CD8-positive, alpha-beta memory T cell (primary cell): Measurements from ENCODE around the gene GINS2. TPM values are rescaled to one million over a fixed set of nuclear protein-coding genes. Genes with fewer than 3 reads are reported as not detected.

Experiments used
- CTCF ChIA-PET: fragments of 350-600 bp; sonication (Branson Sonifier 250); formaldehyde crosslinking; loops from one replicate; lab custom pipeline; 2021; ENCODE audit warnings: antibody characterized with exemption; lab: Charles Lee
- POLR2A ChIA-PET: fragments of 350-600 bp; sonication (Branson Sonifier 250); formaldehyde crosslinking; loops from one replicate; lab custom pipeline; 2021; ENCODE audit warnings: antibody characterized with exemption; lab: Charles Lee
- DNase-seq, 5 donors: peaks; one replicate each; pipeline versions ENCODE4 v3.0.0 to v3.0.0-alpha.2; 2020 to 2022; ENCODE audit warnings: mixed read lengths in 1 of 5
- H3K27ac ChIP-seq: one replicate; pipeline ENCODE4 v1.7.0; 2013; ENCODE audit warnings: low read depth, mild to moderate bottlenecking, low read length, moderate library complexity
- H3K27me3 ChIP-seq: 2 replicates; pipeline ENCODE4 v1.7.0; 2013; ENCODE audit warnings: low read length, mild to moderate bottlenecking; ENCODE audit not compliant: insufficient read depth, poor library complexity, severe bottlenecking
- H3K36me3 ChIP-seq: 2 replicates; pipeline ENCODE4 v1.7.0; 2013; ENCODE audit warnings: mild to moderate bottlenecking, low read length, moderate library complexity; ENCODE audit not compliant: insufficient read depth
- H3K4me1 ChIP-seq: 2 replicates; pipeline ENCODE4 v1.7.0; 2013; ENCODE audit warnings: mild to moderate bottlenecking, low read length, moderate library complexity; ENCODE audit not compliant: insufficient read depth
- H3K4me3 ChIP-seq: 2 replicates; pipeline ENCODE4 v1.7.0; 2013; ENCODE audit warnings: mild to moderate bottlenecking, low read length
- H3K9me3 ChIP-seq: 2 replicates; pipeline ENCODE4 v1.7.0; 2013; ENCODE audit warnings: mild to moderate bottlenecking, low read length
- H3K27ac Mint-ChIP-seq, 8 donors: one replicate each; pipeline ENCODE4 v1.8.0; 2020 to 2021; ENCODE audit warnings: mixed read lengths in 8 of 8, mild to moderate bottlenecking in 6 of 8, inconsistent platforms in 3 of 8, moderate library complexity in 3 of 8
- H3K27me3 Mint-ChIP-seq, 2 donors: one replicate each; pipeline ENCODE4 v1.8.0; 2020 to 2021; ENCODE audit warnings: mixed read lengths in 2 of 2, mild to moderate bottlenecking in 1 of 2, moderate library complexity in 1 of 2
- H3K36me3 Mint-ChIP-seq, 3 donors: one replicate each; pipeline ENCODE4 v1.8.0; 2020 to 2021; ENCODE audit warnings: mixed read lengths in 3 of 3, inconsistent platforms in 1 of 3, mild to moderate bottlenecking in 1 of 3
- H3K4me1 Mint-ChIP-seq, 3 donors: one replicate each; pipeline ENCODE4 v1.8.0; 2020 to 2021; ENCODE audit warnings: mixed read lengths in 3 of 3, inconsistent platforms in 1 of 3, mild to moderate bottlenecking in 1 of 3
- H3K4me3 Mint-ChIP-seq, 7 donors: one replicate each; pipeline ENCODE4 v1.8.0; 2020 to 2021; ENCODE audit warnings: mixed read lengths in 7 of 7, mild to moderate bottlenecking in 6 of 7, moderate library complexity in 4 of 7, inconsistent platforms in 2 of 7
- H3K9me3 Mint-ChIP-seq, 5 donors: one replicate each; pipeline ENCODE4 v1.8.0; 2020 to 2022; ENCODE audit warnings: mixed read lengths in 5 of 5, mild to moderate bottlenecking in 3 of 5, moderate library complexity in 2 of 5, inconsistent platforms in 1 of 5
- polyA plus RNA-seq: library from polyadenylated mRNA; unstranded; fragments of 300-500 nt; fragmentation: Illumina TruSeq; gene quantifications from one replicate; pipeline ENCODE4 v1.2.3, GENCODE V29; 2021
- total RNA-seq, 2 experiments: library from RNA; stranded (reverse); gene quantifications; one replicate each; pipeline ENCODE4 v1.2.3, GENCODE V29; 2021

The GINS2 gene
- total and polyA plus RNA-seq, 3 experiments from 2014 or later = 0.09 to 68.7 (median 68.6) TPM

DNA sequence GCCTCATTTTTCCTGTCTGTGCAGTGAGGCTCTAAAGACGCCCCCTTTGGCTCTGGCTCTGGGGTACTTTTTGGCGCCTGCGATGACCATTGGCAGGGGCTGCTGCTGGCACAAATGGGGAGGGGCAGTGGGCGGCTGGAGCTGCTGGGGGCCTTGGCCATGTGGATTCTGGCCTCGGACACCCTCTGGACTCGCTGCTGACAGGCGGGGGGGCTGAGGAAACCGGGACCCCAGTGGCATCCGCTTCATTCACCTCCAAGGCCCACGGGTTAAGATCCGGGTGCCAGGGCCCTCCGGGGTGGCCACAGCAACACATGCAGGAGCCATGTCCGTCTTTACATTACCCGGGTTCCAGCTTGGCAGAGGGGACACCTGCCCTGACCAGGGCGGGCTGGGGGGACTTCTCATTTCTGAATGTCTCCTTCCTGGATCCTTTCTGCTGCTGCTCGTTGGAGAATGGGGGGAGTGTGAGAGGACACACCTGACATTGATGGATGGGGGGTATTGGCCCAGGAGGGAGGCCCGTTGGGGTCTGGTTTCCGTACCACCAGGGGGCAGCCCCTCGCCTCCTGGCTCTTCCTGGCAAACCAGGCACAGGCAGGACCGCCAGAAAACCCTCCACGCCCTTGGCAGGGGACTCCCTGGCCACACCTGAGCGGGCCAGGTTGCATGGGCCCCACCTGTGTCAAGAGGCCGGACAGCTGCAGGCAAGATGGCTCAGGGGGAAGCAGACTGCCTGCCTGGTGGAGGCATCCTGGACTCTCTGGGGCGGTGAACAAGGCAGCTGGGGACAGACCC lies 53.8 kb downstream of the GINS2 start:
- Histone ChIP-seq H3K27me3 (no peaks in the 10 kb centered on the region), H3K4me3 (no peak overlapping the region), H3K4me1 (no peaks in the 10 kb centered on the region), H3K36me3 (no peaks in the 10 kb centered on the region), H3K9me3 (no peaks in the 10 kb centered on the region), H3K27ac (no peak overlapping the region)
- Mint-ChIP-seq H3K9me3 (peaks cover 0 to 1% (median 0%) of the 10 kb centered on the region in 5 donors), H3K27ac (peak overlapping the region in 1 of 8 donors; percentile 35), H3K36me3 (peaks cover 0 to 36% (median under 1%) of the 10 kb centered on the region in 3 donors), H3K4me3 (no peak overlapping the region), H3K4me1 (peaks cover 6 to 38% (median 20%) of the 10 kb centered on the region in 3 donors), H3K27me3 (no peaks in the 10 kb centered on the region)
- DNase-seq = no peak
- POLR2A ChIA-PET = no interaction called here
- CTCF ChIA-PET = no interaction called here

DNA sequence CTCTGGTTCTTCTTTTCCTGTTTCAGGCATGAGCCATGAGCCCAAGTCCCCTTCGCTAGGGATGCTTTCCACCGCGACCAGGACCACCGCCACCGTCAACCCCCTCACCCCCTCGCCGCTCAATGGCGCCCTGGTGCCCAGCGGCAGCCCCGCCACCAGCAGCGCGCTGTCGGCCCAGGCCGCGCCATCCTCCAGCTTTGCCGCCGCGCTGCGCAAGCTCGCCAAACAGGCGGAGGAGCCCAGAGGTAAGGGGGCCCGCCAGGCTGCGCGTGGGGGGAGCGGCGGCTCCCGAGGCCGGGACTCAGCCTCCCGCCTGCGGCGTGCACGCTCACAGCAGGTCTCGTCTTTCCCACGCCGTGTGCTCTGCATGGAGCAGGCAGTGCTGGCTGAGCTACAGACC lies 54.9 kb downstream of the GINS2 start:
- Histone ChIP-seq H3K27ac (no peak overlapping the region), H3K36me3 (no peaks in the 10 kb centered on the region), H3K27me3 (no peaks in the 10 kb centered on the region), H3K9me3 (no peaks in the 10 kb centered on the region), H3K4me1 (no peaks in the 10 kb centered on the region), H3K4me3 (no peak overlapping the region)
- H3K36me3 Mint-ChIP-seq = peaks cover 5 to 42% (median 9%) of the 10 kb centered on the region in 3 donors
- H3K4me3 Mint-ChIP-seq = peak overlapping the region in 1 of 7 donors; percentile 40
- H3K9me3 Mint-ChIP-seq = peaks cover 0 to 7% (median 4%) of the 10 kb centered on the region in 5 donors
- H3K27me3 Mint-ChIP-seq = no peaks in the 10 kb centered on the region
- POLR2A ChIA-PET = no interaction called here
- H3K27ac Mint-ChIP-seq = no peak overlapping the region
- no peak for DNase-seq
- CTCF ChIA-PET = no interaction called here
- peaks cover 9 to 44% (median 19%) of the 10 kb centered on the region in 3 donors for H3K4me1 Mint-ChIP-seq

DNA sequence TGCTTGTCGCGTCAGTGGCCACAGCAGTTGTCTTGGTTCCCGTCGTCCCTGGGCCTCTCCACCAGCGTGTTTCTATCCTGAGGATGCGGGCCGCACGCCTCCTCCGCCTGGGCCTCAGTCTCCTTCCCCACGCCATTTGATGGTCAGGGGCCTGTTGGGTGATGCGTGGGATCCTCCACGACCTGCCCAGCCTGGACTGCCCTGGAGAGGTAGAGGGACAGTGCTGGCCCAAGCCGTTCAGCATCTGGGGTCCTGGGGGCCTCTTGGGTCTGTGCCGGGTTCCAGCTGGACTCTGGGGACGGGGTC lies 55.4 kb downstream of the GINS2 start:
- ChIA-PET POLR2A (no interaction called here), CTCF (no interaction called here)
- peaks cover 0 to 7% (median 4%) of the 10 kb centered on the region in 5 donors for H3K9me3 Mint-ChIP-seq
- DNase-seq = no peak
- no peak overlapping the region for H3K4me3 Mint-ChIP-seq
- no peaks in the 10 kb centered on the region for H3K4me1 ChIP-seq
- no peaks in the 10 kb centered on the region for H3K9me3 ChIP-seq
- H3K36me3 Mint-ChIP-seq = peaks cover 7 to 47% (median 13%) of the 10 kb centered on the region in 3 donors
- no peak overlapping the region for H3K4me3 ChIP-seq
- no peak overlapping the region for H3K27ac ChIP-seq
- H3K27me3 Mint-ChIP-seq = no peaks in the 10 kb centered on the region
- H3K27ac Mint-ChIP-seq = peak overlapping the region in 1 of 8 donors; percentile 70
- no peaks in the 10 kb centered on the region for H3K27me3 ChIP-seq
- peaks cover 14 to 48% (median 23%) of the 10 kb centered on the region in 3 donors for H3K4me1 Mint-ChIP-seq
- H3K36me3 ChIP-seq = peaks cover 4% of the 10 kb centered on the region

DNA sequence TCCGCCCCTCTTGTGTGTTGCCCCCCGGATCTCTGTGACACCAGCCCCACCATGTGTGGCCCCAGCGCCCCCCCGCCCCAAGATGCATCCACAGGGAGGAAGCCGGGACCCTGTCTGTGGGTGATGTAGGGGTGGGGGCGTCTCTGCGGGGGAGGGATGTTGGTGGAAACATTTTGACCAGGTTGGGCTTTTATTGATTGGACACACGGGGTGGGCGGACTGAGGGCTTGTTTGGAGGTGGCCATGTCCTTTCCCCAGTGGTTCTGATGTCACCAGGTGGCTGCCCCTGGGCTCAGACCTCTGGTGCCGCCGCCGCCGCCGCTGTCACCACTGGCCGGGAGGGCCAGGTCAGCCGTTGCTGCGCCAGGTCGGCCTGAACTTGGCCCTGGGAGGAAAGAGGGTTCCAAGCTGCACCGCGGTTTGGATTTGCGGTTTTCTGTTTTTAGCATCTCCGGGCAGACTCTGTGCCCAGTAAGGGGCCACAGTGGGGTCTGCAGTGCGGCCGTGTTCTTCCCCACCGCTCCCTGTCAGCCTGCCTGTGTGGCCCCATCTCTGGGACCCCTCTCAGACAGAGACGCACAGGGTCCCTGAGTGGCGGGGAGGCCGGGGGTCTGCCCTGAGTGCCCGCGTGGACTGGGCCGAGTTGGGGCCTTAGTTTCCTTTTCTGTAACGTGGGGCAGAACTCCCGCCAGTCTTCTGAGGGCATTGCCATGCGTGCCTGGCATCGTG lies 55.9 kb downstream of the GINS2 start:
- CTCF ChIA-PET = no interaction called here
- Histone ChIP-seq H3K4me3 (no peak overlapping the region), H3K9me3 (no peaks in the 10 kb centered on the region), H3K36me3 (peaks cover 4% of the 10 kb centered on the region), H3K4me1 (no peaks in the 10 kb centered on the region), H3K27me3 (no peaks in the 10 kb centered on the region), H3K27ac (no peak overlapping the region)
- H3K36me3 Mint-ChIP-seq = peaks cover 7 to 43% (median 13%) of the 10 kb centered on the region in 3 donors
- H3K27ac Mint-ChIP-seq = peak overlapping the region in 1 of 8 donors; percentile 70
- H3K9me3 Mint-ChIP-seq = peaks cover 0 to 7% (median 4%) of the 10 kb centered on the region in 5 donors
- no peak for DNase-seq
- no peaks in the 10 kb centered on the region for H3K27me3 Mint-ChIP-seq
- H3K4me1 Mint-ChIP-seq = peaks cover 15 to 44% (median 19%) of the 10 kb centered on the region in 3 donors
- no peak overlapping the region for H3K4me3 Mint-ChIP-seq
- POLR2A ChIA-PET = no interaction called here

DNA sequence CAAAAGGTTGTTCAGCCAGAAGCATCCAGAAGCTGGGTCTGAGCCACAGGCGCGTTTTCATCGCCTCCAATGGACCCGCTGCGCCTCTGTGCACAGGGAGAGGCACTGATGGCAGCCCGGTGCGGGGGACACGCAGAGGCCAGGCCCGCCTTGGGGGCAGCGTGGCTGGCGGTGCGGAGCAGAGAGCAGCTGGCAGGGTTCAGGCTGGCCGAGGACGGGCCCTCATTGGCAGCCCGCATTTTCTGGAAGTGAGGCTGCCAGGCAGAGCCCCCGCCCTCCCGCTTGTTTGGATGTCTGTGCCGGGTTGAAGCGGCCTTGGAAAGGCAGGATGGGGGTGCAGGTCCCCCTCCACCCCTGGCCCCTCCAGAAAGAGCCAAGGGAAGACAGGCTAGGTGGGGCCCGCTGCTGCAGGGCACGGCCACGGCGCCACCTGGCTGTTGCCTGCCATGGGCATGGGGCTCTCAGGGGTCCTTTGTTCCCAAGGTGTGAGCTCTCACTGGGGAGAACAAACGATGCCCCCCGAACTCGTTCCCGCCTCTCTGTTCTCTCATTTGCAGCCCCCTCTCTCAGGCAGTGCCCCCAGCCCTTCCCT lies 56.9 kb downstream of the GINS2 start:
- Mint-ChIP-seq H3K27ac (peak overlapping the region in 2 of 8 donors; percentile 26 to 47), H3K4me3 (no peak overlapping the region), H3K36me3 (peaks cover 7 to 40% (median 13%) of the 10 kb centered on the region in 3 donors), H3K4me1 (peaks cover 19 to 49% (median 22%) of the 10 kb centered on the region in 3 donors), H3K9me3 (peaks cover 0 to 7% (median 4%) of the 10 kb centered on the region in 5 donors), H3K27me3 (no peaks in the 10 kb centered on the region)
- CTCF ChIA-PET = interaction anchor here (3.3 kb wide), 1 partner anchor 16 kb away, joined by 11 read pairs; no protein-coding TSS in a partner anchor
- POLR2A ChIA-PET = no interaction called here
- Histone ChIP-seq H3K4me3 (no peak overlapping the region), H3K27ac (no peak overlapping the region), H3K9me3 (no peaks in the 10 kb centered on the region), H3K4me1 (no peaks in the 10 kb centered on the region), H3K36me3 (peaks cover 4% of the 10 kb centered on the region), H3K27me3 (no peaks in the 10 kb centered on the region)
- no peak for DNase-seq

DNA sequence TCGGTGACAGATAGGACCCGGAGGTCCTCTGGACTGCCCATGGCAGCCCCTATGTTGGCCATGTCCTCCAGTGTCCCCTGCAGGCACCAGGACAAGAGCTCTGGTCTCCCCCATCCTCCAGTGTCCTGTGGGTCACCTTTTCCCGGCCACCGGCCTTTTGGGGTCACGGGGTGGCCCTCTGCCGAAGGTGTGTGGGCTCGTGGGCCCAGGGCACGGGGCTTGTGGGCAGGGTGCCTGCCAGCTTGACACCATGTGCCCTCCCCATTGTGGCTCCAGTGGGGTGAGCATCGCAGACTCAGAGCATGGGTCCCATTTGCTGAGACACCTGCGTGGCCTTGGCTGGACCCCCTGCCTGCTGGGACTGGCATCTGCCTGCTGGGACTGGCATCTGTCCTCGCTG lies 57.5 kb downstream of the GINS2 start:
- Histone ChIP-seq H3K27ac (no peak overlapping the region), H3K36me3 (peaks cover 4% of the 10 kb centered on the region), H3K9me3 (no peaks in the 10 kb centered on the region), H3K4me1 (no peaks in the 10 kb centered on the region), H3K27me3 (no peaks in the 10 kb centered on the region), H3K4me3 (no peak overlapping the region)
- Mint-ChIP-seq H3K36me3 (peaks cover 7 to 36% (median 13%) of the 10 kb centered on the region in 3 donors), H3K4me1 (peaks cover 24 to 54% (median 26%) of the 10 kb centered on the region in 3 donors), H3K9me3 (peaks cover 0 to 7% (median 4%) of the 10 kb centered on the region in 5 donors), H3K4me3 (no peak overlapping the region), H3K27me3 (peaks cover 0 to 2% of the 10 kb centered on the region in 2 donors), H3K27ac (peak overlapping the region in 2 of 8 donors; percentile 33 to 78)
- ChIA-PET CTCF (interaction anchor here (3.3 kb wide), 1 partner anchor 15 kb away, joined by 11 read pairs; no protein-coding TSS in a partner anchor), POLR2A (no interaction called here)
- DNase-seq = no peak

DNA sequence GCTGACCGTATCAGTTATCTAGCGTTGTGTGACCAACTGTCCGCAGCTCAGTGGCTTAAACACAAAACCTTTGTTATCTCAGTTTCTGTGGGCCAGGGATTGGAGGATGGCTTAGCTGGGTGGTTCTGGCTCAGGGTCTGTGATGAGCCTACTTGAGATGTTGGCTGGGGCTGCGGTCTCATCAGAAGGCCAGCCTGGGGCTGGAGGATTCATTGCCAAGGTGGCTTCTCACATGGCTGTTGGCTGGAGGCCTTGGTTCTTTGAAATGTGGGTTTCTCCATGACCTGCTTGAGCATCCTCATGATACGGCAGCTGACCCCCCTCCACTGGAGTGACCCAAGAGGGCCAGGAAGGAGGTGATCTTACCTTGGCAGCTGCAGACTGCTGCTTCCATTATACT lies 58.9 kb downstream of the GINS2 start:
- no peak overlapping the region for H3K27ac ChIP-seq
- peak overlapping the region in 2 of 7 donors; percentile 12 to 48 for H3K4me3 Mint-ChIP-seq
- ChIA-PET CTCF (interaction anchor here (3.3 kb wide), 1 partner anchor 14 kb away, joined by 11 read pairs; no protein-coding TSS in a partner anchor), POLR2A (no interaction called here)
- DNase-seq = no peak
- H3K4me1 Mint-ChIP-seq = peaks cover 29 to 61% (median 30%) of the 10 kb centered on the region in 3 donors
- peaks cover 0 to 2% of the 10 kb centered on the region in 2 donors for H3K27me3 Mint-ChIP-seq
- no peaks in the 10 kb centered on the region for H3K9me3 ChIP-seq
- H3K36me3 ChIP-seq = peaks cover 4% of the 10 kb centered on the region
- no peaks in the 10 kb centered on the region for H3K27me3 ChIP-seq
- peaks cover 7 to 35% (median 13%) of the 10 kb centered on the region in 3 donors for H3K36me3 Mint-ChIP-seq
- H3K4me1 ChIP-seq = no peaks in the 10 kb centered on the region
- H3K9me3 Mint-ChIP-seq = peaks cover 0 to 7% (median 4%) of the 10 kb centered on the region in 5 donors
- H3K27ac Mint-ChIP-seq = peak overlapping the region in 6 of 8 donors; percentile 12 to 67 (median 47)
- H3K4me3 ChIP-seq = no peak overlapping the region
